NCI-H1417 (cell line): ENCODE results near the gene ZFYVE19.
A peak's percentile ranks its signal among the peaks of the same experiment; 100 is the strongest.
"Not testable (repeated sequence)": the region's sequence is repeated elsewhere in the genome, so short reads cannot be mapped to it uniquely, and the experiment has no call there.

ENCODE experiments used
- DNase-seq, 3 experiments: peaks; one replicate each; lab custom pipeline; 2025; lab: John Stamatoyannopoulos, UW

ZFYVE19 gene

DNA sequence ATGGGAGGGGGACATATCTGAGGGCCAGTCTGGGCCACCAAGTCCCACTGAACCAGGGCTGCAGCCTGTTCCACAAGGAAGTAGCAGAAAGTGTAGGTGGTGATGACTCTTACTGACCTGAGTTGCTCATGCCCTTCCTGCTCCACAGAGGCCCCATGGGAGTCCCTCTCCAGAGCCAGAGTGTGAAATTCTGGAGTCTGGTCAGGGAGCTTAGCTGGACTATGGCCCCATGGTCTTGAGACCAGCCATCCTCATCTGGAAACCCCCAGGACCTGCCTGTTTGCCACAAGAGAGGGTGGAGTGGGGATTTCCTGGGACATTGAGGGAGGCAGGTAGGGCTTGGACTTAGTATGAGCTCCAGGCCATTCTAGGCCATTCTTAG lies 39.9 kb downstream of the ZFYVE19 start:
- no peak for DNase-seq

DNA sequence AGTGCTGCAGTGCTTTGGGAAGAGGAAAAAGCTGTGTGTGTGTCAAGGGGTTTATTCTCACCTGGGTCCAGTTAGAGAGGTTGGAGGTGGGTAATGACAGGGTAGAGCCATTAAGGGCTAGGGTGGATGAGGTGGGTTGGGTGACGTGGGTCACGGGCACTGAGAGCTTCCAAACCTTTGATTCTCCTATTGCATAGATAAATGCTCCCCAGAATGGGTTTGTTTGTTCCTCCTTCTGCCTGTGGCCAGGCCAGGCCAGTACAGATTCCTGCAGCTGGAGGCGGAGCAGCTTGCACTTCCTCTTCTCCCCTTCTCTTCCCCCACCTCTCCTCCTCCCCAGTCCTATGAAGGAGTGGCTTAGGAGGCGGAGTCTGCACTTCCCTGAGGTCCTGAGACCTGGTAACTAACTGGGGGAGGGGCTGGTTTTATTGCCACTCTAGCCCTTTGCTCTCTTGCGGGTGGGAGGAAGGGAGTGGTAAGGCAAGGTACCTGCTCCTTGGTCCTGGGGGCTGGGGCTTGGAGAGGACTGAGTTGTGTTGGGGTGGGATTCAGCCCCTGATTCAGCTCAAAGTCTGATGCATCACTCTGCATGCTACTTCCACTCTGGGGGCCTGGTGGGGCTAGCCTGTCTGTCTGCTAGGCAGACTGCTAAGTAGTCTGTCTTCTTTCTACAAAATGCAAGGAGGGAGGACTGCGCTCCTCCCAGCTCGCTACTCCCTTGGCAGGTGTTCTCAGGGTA lies 40.5 kb downstream of the ZFYVE19 start:
- peak; percentile 49 to 75 (median 63) for DNase-seq

DNA sequence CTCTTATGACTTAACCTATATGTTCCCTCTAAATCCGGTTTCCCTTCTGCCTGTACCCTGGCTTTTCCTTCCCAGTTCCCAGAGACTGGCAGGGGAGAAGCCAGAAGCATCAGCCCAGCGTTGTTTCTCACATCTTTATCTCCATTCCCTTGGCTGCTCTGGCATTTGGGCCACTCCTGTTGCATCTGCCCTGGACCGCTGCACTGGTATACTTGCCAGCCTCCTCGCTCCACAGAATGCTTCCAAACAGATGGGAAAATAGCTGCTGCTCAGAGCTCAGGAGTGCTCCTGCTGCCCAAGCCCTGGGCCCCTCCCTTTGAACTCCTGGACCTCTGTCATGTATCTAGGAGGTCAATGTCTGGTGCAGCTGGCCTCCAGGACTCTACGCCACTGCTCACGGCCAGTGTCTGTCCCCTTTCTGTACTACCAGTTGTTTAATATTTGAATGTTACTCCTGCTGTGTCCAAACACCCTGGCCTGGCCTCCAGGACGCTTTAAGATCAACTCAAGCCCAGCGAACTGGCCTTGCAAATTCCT lies 43.8 kb downstream of the ZFYVE19 start:
- no peak for DNase-seq

- DNase-seq: no peak
Measured at GRCh38 chr15:40852529-40852928, 45.6 kb downstream of the ZFYVE19 start.

DNA sequence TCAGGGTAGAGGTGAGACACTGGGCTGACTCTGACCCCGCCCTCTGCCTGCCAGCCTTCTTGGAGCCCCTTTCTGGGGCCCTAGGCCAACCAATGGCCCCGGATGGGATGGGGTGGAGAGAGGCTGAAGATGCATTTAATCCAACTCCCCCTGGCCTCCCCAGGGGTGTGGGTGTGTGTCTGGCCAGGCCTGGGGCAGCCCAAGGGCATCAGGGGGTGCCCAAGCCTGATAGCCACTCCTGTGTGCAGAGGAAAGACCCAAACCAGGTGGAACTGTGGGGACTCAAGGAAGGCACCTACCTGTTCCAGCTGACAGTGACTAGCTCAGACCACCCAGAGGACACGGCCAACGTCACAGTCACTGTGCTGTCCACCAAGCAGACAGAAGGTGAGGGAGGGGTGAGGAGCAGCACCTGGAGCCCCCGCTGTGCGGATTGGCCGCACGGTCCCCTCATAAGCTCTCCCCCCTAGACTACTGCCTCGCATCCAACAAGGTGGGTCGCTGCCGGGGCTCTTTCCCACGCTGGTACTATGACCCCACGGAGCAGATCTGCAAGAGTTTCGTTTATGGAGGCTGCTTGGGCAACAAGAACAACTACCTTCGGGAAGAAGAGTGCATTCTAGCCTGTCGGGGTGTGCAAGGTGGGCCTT lies 46.5 kb downstream of the ZFYVE19 start:
- no peak for DNase-seq

DNA sequence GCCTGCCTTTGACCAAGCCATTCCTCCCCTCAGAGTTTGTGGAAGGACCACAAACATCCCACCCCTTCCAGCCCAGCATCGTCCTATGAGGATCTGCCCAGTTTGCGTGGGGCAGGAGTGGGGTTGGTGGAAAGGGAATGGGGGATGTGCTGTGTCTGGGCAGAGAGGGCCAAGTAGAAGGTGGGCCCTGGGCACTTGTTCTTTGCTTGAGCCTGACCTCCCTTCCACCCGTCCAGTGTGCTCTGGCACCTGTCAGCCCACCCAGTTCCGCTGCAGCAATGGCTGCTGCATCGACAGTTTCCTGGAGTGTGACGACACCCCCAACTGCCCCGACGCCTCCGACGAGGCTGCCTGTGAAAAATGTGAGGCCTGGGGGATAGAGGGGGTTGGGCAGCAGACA lies 47.3 kb downstream of the ZFYVE19 start:
- no peak for DNase-seq

DNA sequence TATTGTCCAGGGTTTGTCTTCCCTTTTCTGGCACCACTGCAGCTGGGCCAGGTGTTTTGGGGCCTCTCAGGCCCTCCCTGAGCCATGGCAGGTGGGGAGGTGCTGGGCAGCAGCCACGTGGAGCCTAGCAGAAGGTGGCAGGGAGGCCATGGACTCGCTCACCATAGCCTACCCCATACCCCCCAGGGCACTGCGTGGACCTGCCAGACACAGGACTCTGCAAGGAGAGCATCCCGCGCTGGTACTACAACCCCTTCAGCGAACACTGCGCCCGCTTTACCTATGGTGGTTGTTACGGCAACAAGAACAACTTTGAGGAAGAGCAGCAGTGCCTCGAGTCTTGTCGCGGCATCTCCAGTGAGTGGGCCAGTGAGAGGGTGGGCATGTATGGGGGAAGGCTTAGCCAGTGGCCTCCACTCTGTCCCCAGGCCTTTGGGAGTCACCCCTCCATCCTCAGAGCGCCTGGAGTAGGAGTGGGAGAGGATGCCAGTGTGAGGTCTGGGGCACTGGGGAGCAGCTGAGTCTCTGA lies 48.9 kb downstream of the ZFYVE19 start:
- no peak for DNase-seq

DNA sequence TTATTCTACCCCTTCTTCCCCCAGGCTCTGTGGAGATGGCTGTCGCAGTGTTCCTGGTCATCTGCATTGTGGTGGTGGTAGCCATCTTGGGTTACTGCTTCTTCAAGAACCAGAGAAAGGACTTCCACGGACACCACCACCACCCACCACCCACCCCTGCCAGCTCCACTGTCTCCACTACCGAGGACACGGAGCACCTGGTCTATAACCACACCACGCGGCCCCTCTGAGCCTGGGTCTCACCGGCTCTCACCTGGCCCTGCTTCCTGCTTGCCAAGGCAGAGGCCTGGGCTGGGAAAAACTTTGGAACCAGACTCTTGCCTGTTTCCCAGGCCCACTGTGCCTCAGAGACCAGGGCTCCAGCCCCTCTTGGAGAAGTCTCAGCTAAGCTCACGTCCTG lies 49.9 kb downstream of the ZFYVE19 start:
- DNase-seq: no peak

DNA sequence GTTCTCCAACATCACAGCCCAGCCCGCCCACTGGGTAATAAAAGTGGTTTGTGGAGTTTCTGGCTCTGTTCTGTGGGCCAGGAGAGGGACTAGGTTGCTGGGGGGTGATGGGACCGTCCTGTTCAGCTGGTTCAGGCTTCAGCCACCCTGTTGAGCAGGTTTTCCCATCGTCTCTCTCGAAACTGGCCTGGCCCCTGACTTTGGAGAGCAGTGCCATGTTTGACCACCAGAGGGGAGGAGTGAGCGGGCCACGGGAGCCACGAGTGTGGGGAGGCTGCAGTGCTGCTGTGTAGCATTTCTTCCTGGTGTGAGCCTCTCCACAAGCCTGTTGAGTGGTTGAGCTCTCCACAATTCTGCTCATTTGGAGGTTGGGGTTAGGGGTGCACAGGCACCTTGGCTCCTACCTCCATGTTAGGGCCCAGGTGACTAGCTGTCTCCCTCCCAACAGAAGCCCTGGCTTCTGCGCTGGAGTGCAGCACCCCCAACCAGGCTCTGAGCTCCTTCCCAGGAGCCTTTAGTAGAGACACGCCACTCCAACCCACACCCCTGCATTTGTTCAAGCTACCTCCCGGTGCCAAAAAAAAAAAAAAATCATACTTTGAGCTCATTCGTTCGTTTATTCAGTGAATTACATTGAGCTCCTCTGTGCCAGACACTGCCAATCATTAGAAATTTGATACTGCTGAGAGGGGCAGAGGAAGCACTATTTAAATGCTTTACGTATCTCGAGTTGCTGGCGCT lies 50.9 kb downstream of the ZFYVE19 start:
- DNase-seq: peak; percentile 38 to 70 (median 50)

- DNase-seq: no peak
Measured at GRCh38 chr15:40858706-40859105, 51.8 kb downstream of the ZFYVE19 start.

DNA sequence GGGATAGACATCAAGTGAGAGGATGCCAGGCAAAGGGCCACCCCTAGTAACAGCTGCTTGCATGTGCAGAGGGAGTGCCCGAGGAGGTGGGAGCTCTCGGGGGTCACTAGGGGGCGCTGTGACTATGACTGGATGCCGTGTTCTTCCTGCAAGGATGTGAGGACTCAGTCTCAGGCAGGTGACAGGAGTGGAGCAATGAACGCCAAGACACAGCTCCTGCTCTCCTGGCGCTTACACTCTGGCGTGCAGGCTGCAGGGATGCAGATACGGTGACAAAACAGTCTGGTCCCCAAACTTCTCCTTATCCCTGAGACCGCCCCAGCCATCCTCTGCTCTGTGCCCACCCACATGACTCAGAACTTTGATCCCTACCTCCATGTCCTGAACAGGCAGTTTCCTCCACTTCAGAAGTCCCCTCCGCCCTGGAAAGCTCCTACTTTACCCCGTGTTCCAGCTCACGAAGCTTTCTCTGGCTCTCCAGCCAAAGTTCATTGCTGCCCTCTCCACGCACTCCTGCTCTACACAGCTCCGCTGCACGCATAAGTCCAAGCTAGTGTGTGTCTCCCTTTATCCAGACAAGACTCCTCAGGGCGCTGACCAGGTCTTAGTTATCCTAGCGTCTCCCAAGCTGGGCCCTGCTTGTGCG lies 52.4 kb downstream of the ZFYVE19 start:
- peak; percentile 25 to 58 (median 27) for DNase-seq

DNA sequence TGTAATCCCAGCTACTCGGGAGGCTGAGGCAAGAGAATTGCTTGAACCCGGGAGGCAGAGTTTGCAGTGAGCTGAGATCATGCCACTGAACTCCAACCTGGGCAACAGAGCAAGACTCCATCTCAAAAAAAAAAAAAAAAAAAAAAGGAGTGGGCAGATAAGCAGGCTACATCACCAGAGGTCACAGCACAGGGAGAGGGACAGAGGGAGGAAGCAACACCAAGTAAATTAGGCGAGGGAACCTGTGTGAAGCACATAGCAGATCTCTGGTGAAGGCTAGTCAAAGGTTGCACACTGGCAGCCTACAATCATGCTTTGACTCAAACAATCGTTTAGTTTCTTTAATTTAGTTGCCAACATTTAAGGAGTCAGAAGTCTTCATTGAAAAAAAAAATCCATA lies 54.3 kb downstream of the ZFYVE19 start:
- DNase-seq: not testable (repeated sequence)

DNA sequence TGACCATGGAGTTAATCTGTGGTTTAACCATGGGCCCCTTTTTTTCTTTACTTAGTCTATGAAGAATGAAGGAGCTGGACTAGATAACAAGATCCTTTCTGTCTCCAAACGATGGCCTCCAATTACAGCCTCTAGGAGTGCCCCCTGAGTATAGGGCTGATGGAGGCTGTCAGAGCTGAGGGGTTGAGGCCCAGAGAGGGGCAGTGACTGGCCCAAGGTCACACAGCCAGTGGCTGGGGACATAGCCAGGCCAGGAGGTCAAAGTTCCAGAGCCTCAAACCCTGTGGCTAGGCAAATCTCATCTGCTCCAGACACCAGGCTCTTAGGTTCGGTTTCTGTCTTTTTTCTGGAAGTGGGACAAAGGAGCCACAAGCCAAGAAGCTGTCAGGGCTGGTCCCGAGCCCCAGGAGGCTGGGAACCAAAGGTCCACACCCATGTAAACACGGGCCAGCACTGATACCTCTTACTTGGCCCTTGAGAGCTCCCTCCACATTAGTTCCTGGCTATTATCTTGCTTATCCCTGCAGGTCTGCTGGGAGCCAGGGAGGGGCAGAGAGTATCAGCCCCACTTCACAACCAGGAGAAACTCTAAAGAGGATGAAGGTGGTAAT lies 56.9 kb downstream of the ZFYVE19 start:
- DNase-seq: peak in 1 of 3 experiments; percentile 1
